Loucy (cell line): ENCODE results near the gene LAMC1.

Experiments used
- H2AFZ ChIP-seq: fragments of 200-600 bp; sonication (generic); 2 replicates; pipeline ENCODE4 v1.6.0; 2016; ENCODE audit warnings: antibody characterized with exemption, mild to moderate bottlenecking, low read length, moderate library complexity
- H3F3A ChIP-seq: fragments of 200-600 bp; 2 replicates; pipeline ENCODE4 v1.6.0; 2016; ENCODE audit warnings: antibody characterized with exemption, low read depth, mild to moderate bottlenecking
- H3K27me3 ChIP-seq: fragments of 200-600 bp; sonication (generic); 2 replicates; pipeline ENCODE4 v1.6.1; 2014; ENCODE audit warnings: low read length, mild to moderate bottlenecking; ENCODE audit not compliant: insufficient read depth, poor library complexity, severe bottlenecking
- H3K36me3 ChIP-seq: fragments of 200-600 bp; sonication (generic); 2 replicates; pipeline ENCODE4 v1.6.1; 2016; ENCODE audit warnings: low read length; ENCODE audit not compliant: insufficient read depth
- H3K4me1 ChIP-seq: fragments of 200-600 bp; sonication (generic); 2 replicates; pipeline ENCODE4 v1.5.1; 2014; ENCODE audit warnings: low read length, mild to moderate bottlenecking; ENCODE audit not compliant: insufficient read depth, poor library complexity, severe bottlenecking
- H3K4me2 ChIP-seq: fragments of 200-600 bp; sonication (generic); 2 replicates; pipeline ENCODE4 v1.6.0; 2014; ENCODE audit warnings: antibody characterized with exemption, low read length, low read depth, mild to moderate bottlenecking; ENCODE audit not compliant: poor library complexity, severe bottlenecking
- H3K4me3 ChIP-seq: fragments of 200-600 bp; sonication (generic); 2 replicates; pipeline ENCODE4 v1.5.1; 2014; ENCODE audit warnings: low read length, mild to moderate bottlenecking, mixed read lengths; ENCODE audit not compliant: poor library complexity, severe bottlenecking
- H3K79me2 ChIP-seq: fragments of 200-600 bp; sonication (generic); 2 replicates; pipeline ENCODE4 v1.6.1; 2014; ENCODE audit warnings: low read length; ENCODE audit not compliant: insufficient read depth
- H3K9ac ChIP-seq: fragments of 200-600 bp; sonication (generic); 2 replicates; pipeline ENCODE4 v1.6.0; 2014; ENCODE audit warnings: mild to moderate bottlenecking, low read depth, low read length, moderate library complexity; ENCODE audit not compliant: poor library complexity, severe bottlenecking
- H3K9me2 ChIP-seq: fragments of 200-600 bp; sonication (generic); replicated peaks from 2 replicates; pipeline ENCODE4 v1.6.1; 2016; ENCODE audit warnings: low read depth, low read length, mixed read lengths
- H3K9me3 ChIP-seq: fragments of 200-600 bp; sonication (generic); 2 replicates; pipeline ENCODE4 v1.6.1; 2014; ENCODE audit warnings: mild to moderate bottlenecking, antibody characterized with exemption, low read length, low read depth; ENCODE audit not compliant: insufficient read depth
- H4K20me1 ChIP-seq: fragments of 200-600 bp; sonication (generic); 2 replicates; pipeline ENCODE4 v1.6.0; 2014; ENCODE audit warnings: antibody characterized with exemption, low read length, mild to moderate bottlenecking; ENCODE audit not compliant: insufficient read depth, poor library complexity, severe bottlenecking
- CTCF ChIP-seq: fragments of 200-600 bp; sonication (generic); conservative IDR thresholded peaks from 2 replicates; pipeline ENCODE4 v1.5.1; 2014; ENCODE audit warnings: mild to moderate bottlenecking, antibody characterized with exemption, low read length
- EZH2phosphoT487 ChIP-seq: fragments of 200-600 bp; IDR thresholded peaks from 2 replicates; pipeline ENCODE4 v1.6.1; 2018; ENCODE audit warnings: antibody characterized with exemption, mild to moderate bottlenecking, moderate library complexity, borderline replicate concordance

The LAMC1 gene

GRCh38 chr1:183030053-183030452 lies 6.8 kb downstream of the LAMC1 start:
- no peaks in the 10 kb centered on the region for H3K9me2 ChIP-seq
- no peaks in the 10 kb centered on the region for H3K79me2 ChIP-seq
- no peak overlapping the region for H3K4me3 ChIP-seq
- no peak overlapping the region for H2AFZ ChIP-seq
- no peaks in the 10 kb centered on the region for H3F3A ChIP-seq
- H3K27me3 ChIP-seq, result no peaks in the 10 kb centered on the region
- H4K20me1 ChIP-seq, result no peaks in the 10 kb centered on the region
- H3K9ac ChIP-seq, result no peak overlapping the region
- TF ChIP-seq CTCF (no peak), EZH2phosphoT487 (no peak)
- H3K9me3 ChIP-seq, result no peaks in the 10 kb centered on the region
- H3K36me3 ChIP-seq, result no peaks in the 10 kb centered on the region
- peaks cover 8% of the 10 kb centered on the region for H3K4me1 ChIP-seq
- H3K4me2 ChIP-seq, result no peak overlapping the region

- no peaks in the 10 kb centered on the region for H3K79me2 ChIP-seq
- H3F3A ChIP-seq, result no peaks in the 10 kb centered on the region
- H3K36me3 ChIP-seq, result no peaks in the 10 kb centered on the region
- no peaks in the 10 kb centered on the region for H3K27me3 ChIP-seq
- no peaks in the 10 kb centered on the region for H3K9me2 ChIP-seq
- peaks cover 8% of the 10 kb centered on the region for H3K4me1 ChIP-seq
- H3K9ac ChIP-seq, result no peak overlapping the region
- no peaks in the 10 kb centered on the region for H3K9me3 ChIP-seq
- TF ChIP-seq EZH2phosphoT487 (no peak), CTCF (no peak)
- no peak overlapping the region for H2AFZ ChIP-seq
- no peak overlapping the region for H3K4me3 ChIP-seq
- no peak overlapping the region for H3K4me2 ChIP-seq
- no peaks in the 10 kb centered on the region for H4K20me1 ChIP-seq
These were observed 9.1 kb downstream of the LAMC1 start for GRCh38 chr1:183032122-183032921.

GRCh38 chr1:183033205-183033604 lies 10.0 kb downstream of the LAMC1 start:
- no peak overlapping the region for H2AFZ ChIP-seq
- H3F3A ChIP-seq, result no peaks in the 10 kb centered on the region
- no peaks in the 10 kb centered on the region for H3K79me2 ChIP-seq
- no peak overlapping the region for H3K9ac ChIP-seq
- no peaks in the 10 kb centered on the region for H3K9me3 ChIP-seq
- H3K4me2 ChIP-seq, result no peak overlapping the region
- peaks cover 6% of the 10 kb centered on the region for H3K4me1 ChIP-seq
- no peak overlapping the region for H3K4me3 ChIP-seq
- TF ChIP-seq CTCF (no peak), EZH2phosphoT487 (no peak)
- no peaks in the 10 kb centered on the region for H3K27me3 ChIP-seq
- no peaks in the 10 kb centered on the region for H3K9me2 ChIP-seq
- no peaks in the 10 kb centered on the region for H4K20me1 ChIP-seq
- no peaks in the 10 kb centered on the region for H3K36me3 ChIP-seq
